Small intestine (tissue), 7 donors: Measurements from ENCODE around the gene HEXIM1. TPM values are rescaled to one million over a fixed set of nuclear protein-coding genes. Genes with fewer than 3 reads are reported as not detected.

Experiments
- DNase-seq, 2 donors: peaks; one replicate each; pipeline versions ENCODE4 v3.0.0 to v3.0.0-alpha.2; 2013
- FAIRE-seq: peaks from 2 replicates; lab custom pipeline; 2012; peaks lifted over from hg19 to GRCh38; lab: Jason Lieb, UNC
- H3K27ac ChIP-seq, 3 donors: one replicate each; pipeline ENCODE4 v1.5.1; 2013; ENCODE audit warnings: low read length in 2 of 3, mild to moderate bottlenecking in 2 of 3, control low read depth in 1 of 3, inconsistent platforms in 1 of 3, low read depth in 1 of 3, moderate library complexity in 1 of 3
- H3K27me3 ChIP-seq, 3 donors: one replicate each; pipeline ENCODE4 v1.6.1; 2013; ENCODE audit warnings: low read length in 3 of 3, inconsistent platforms in 1 of 3; ENCODE audit not compliant: control insufficient read depth in 3 of 3, insufficient read depth in 3 of 3
- H3K36me3 ChIP-seq, 3 donors: one replicate each; pipeline ENCODE4 v1.6.1; 2013; ENCODE audit warnings: low read length in 3 of 3, inconsistent platforms in 1 of 3, low read depth in 1 of 3, mild to moderate bottlenecking in 1 of 3, moderate library complexity in 1 of 3; ENCODE audit not compliant: control insufficient read depth in 3 of 3, insufficient read depth in 2 of 3
- H3K4me1 ChIP-seq, 3 donors: one replicate each; pipeline ENCODE4 v1.6.1; 2013; ENCODE audit warnings: low read length in 2 of 3, inconsistent platforms in 1 of 3, low read depth in 1 of 3, mild to moderate bottlenecking in 1 of 3, moderate library complexity in 1 of 3; ENCODE audit not compliant: control insufficient read depth in 3 of 3, insufficient read depth in 2 of 3
- H3K4me3 ChIP-seq, 3 donors: one replicate each; pipeline ENCODE4 v1.5.1; 2013; ENCODE audit warnings: low read length in 3 of 3, control low read depth in 1 of 3, inconsistent platforms in 1 of 3, low read depth in 1 of 3, mild to moderate bottlenecking in 1 of 3, moderate library complexity in 1 of 3
- H3K9me3 ChIP-seq, 2 donors: one replicate each; pipeline ENCODE4 v1.6.1; 2013; ENCODE audit warnings: low read depth in 1 of 2, low read length in 1 of 2; ENCODE audit not compliant: control insufficient read depth in 2 of 2, insufficient read depth in 1 of 2
- WGBS, 3 donors: extraction: QIAGEN DNeasy Blood & Tissue Kit; methylation state at CpG; one replicate each; pipeline ENCODE4 v1.1.7; 2013; 5-methylcytosine and 5-hydroxymethylcytosine counted together
- polyA plus RNA-seq, 4 donors: library from polyadenylated mRNA; stranded (reverse) in 3 of 4; unstranded in 1 of 4; fragments of 200-250 nt in 3 of 4; fragments of 120-200 nt in 1 of 4; gene quantifications; one replicate each; pipeline versions ENCODE4 v1.2.1 to v1.2.3, GENCODE V29; 2013
- donor health status: healthy with polysubstance abuse.
- donor health status: control.
- donor health status: control.
- donor health status: Bipolar disorder and iron deficiency.
- donor health status: healthy.

Gene HEXIM1
- polyA plus RNA-seq, 4 donors = 17.5 to 51.7 (median 42.4) TPM

GRCh38 chr17:45135978-45136791, 12.1 kb upstream of the HEXIM1 start:
- H3K27ac ChIP-seq = peak overlapping the region; percentile 68 to 79 (median 69)
- peak overlapping the region; percentile 50 to 81 (median 65) for H3K4me3 ChIP-seq
- H3K9me3 ChIP-seq = no peaks in the 10 kb centered on the region
- H3K27me3 ChIP-seq = no peaks in the 10 kb centered on the region
- FAIRE-seq = no peak
- peak in 1 of 2 donors; percentile 26 for DNase-seq
- peaks cover 2 to 36% (median 3%) of the 10 kb centered on the region in 3 donors for H3K36me3 ChIP-seq
- peaks cover 0 to 27% (median 8%) of the 10 kb centered on the region in 3 donors for H3K4me1 ChIP-seq
- WGBS, 3 donors = 22 to 47% (median 35%) methylated on average over 21 of the region's 21 CpGs

- Histone ChIP-seq H3K4me3 (peak overlapping the region in 1 of 3 donors; percentile 65), H3K4me1 (peaks cover 0 to 21% (median 8%) of the 10 kb centered on the region in 3 donors), H3K27me3 (no peaks in the 10 kb centered on the region), H3K36me3 (peaks cover 2 to 36% (median 3%) of the 10 kb centered on the region in 3 donors), H3K9me3 (no peaks in the 10 kb centered on the region), H3K27ac (peak overlapping the region in 1 of 3 donors; percentile 68)
- 41 to 74% (median 56%) methylated on average over 12 of the region's 12 CpGs for WGBS, 3 donors
- DNase-seq (no peak), FAIRE-seq (no peak)
Measured at GRCh38 chr17:45136846-45137560, 11.3 kb upstream of the HEXIM1 start.

GRCh38 chr17:45137561-45138305, 10.5 kb upstream of the HEXIM1 start:
- Histone ChIP-seq H3K27me3 (no peaks in the 10 kb centered on the region), H3K36me3 (peaks cover 2 to 36% (median 3%) of the 10 kb centered on the region in 3 donors), H3K27ac (peak overlapping the region in 2 of 3 donors; percentile 68 to 71), H3K9me3 (no peaks in the 10 kb centered on the region), H3K4me3 (peak overlapping the region in 1 of 3 donors; percentile 65), H3K4me1 (peaks cover 0 to 20% (median 8%) of the 10 kb centered on the region in 3 donors)
- DNase-seq = peak in 1 of 2 donors; percentile 95
- WGBS, 3 donors = 12 to 66% (median 44%) methylated on average over 11 of the region's 11 CpGs
- no peak for FAIRE-seq

GRCh38 chr17:45138911-45139532, 9.3 kb upstream of the HEXIM1 start:
- H3K27me3 ChIP-seq = no peaks in the 10 kb centered on the region
- no peak overlapping the region for H3K27ac ChIP-seq
- peaks cover 2 to 44% (median 3%) of the 10 kb centered on the region in 3 donors for H3K36me3 ChIP-seq
- 82 to 91% (median 89%) methylated on average over 14 of the region's 14 CpGs for WGBS, 3 donors
- no peaks in the 10 kb centered on the region for H3K9me3 ChIP-seq
- H3K4me1 ChIP-seq = peaks cover 0 to 24% (median 8%) of the 10 kb centered on the region in 3 donors
- H3K4me3 ChIP-seq = no peak overlapping the region
- FAIRE-seq = no peak
- no peak for DNase-seq

GRCh38 chr17:45139533-45139920, 8.7 kb upstream of the HEXIM1 start:
- WGBS, 3 donors = 84 to 85% (median 85%) methylated on average over 4 of the region's 4 CpGs
- no peak overlapping the region for H3K4me3 ChIP-seq
- DNase-seq (no peak), FAIRE-seq (no peak)
- peaks cover 2 to 44% (median 3%) of the 10 kb centered on the region in 3 donors for H3K36me3 ChIP-seq
- no peaks in the 10 kb centered on the region for H3K9me3 ChIP-seq
- H3K4me1 ChIP-seq = peaks cover 0 to 27% (median 8%) of the 10 kb centered on the region in 3 donors
- no peak overlapping the region for H3K27ac ChIP-seq
- no peaks in the 10 kb centered on the region for H3K27me3 ChIP-seq

- WGBS, 3 donors = 79 to 87% (median 81%) methylated on average over 13 of the region's 13 CpGs
- FAIRE-seq = no peak
Measured at GRCh38 chr17:45143094-45143670, 5.1 kb upstream of the HEXIM1 start.

GRCh38 chr17:45143767-45144198, 4.5 kb upstream of the HEXIM1 start:
- Histone ChIP-seq H3K27me3 (no peaks in the 10 kb centered on the region), H3K4me1 (peaks cover 0 to 32% (median 0%) of the 10 kb centered on the region in 3 donors), H3K4me3 (peak overlapping the region; percentile 47 to 51 (median 51)), H3K9me3 (no peaks in the 10 kb centered on the region), H3K36me3 (peaks cover 0 to 23% (median 2%) of the 10 kb centered on the region in 3 donors), H3K27ac (peak overlapping the region; percentile 86)
- 14 to 43% (median 28%) methylated on average over 21 of the region's 21 CpGs for WGBS, 3 donors
- DNase-seq (peak; percentile 23 to 68), FAIRE-seq (no peak)

More at GRCh38 chr17:45143094-45143670, 5.1 kb upstream of the HEXIM1 start:
- Histone ChIP-seq H3K4me1 (peaks cover 0 to 32% (median 0%) of the 10 kb centered on the region in 3 donors), H3K9me3 (no peaks in the 10 kb centered on the region), H3K4me3 (peak overlapping the region in 1 of 3 donors; percentile 51), H3K27ac (peak overlapping the region; percentile 86), H3K27me3 (no peaks in the 10 kb centered on the region), H3K36me3 (peaks cover 2 to 27% (median 3%) of the 10 kb centered on the region in 3 donors)
- no peak for DNase-seq
